22Rv1 (cell line): ENCODE results near the gene VENTX.

ENCODE experiments used
- H3K27ac ChIP-seq: fragments of 450-650 bp; 2 replicates; pipeline ENCODE4 v1.5.1; 2017
- ZFX ChIP-seq: fragments of 450-650 bp; IDR thresholded peaks from 2 replicates; pipeline ENCODE4 v1.6.1; 2017; ENCODE audit warnings: antibody characterized with exemption, borderline replicate concordance
- TF ChIP-seq, protein P1 (sequence below): fragments of 450-650 bp; IDR thresholded peaks from 2 replicates; pipeline ENCODE4 v1.5.1; 2017; ENCODE audit warnings: mild to moderate bottlenecking

Gene VENTX

GRCh38 chr10:133207627-133208026 lies 30.0 kb upstream of the VENTX start:
- no peak overlapping the region for H3K27ac ChIP-seq
- TF ChIP-seq, protein P1, sequence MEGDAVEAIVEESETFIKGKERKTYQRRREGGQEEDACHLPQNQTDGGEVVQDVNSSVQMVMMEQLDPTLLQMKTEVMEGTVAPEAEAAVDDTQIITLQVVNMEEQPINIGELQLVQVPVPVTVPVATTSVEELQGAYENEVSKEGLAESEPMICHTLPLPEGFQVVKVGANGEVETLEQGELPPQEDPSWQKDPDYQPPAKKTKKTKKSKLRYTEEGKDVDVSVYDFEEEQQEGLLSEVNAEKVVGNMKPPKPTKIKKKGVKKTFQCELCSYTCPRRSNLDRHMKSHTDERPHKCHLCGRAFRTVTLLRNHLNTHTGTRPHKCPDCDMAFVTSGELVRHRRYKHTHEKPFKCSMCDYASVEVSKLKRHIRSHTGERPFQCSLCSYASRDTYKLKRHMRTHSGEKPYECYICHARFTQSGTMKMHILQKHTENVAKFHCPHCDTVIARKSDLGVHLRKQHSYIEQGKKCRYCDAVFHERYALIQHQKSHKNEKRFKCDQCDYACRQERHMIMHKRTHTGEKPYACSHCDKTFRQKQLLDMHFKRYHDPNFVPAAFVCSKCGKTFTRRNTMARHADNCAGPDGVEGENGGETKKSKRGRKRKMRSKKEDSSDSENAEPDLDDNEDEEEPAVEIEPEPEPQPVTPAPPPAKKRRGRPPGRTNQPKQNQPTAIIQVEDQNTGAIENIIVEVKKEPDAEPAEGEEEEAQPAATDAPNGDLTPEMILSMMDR: no peak
- no peak for TF ChIP-seq ZFX

DNA sequence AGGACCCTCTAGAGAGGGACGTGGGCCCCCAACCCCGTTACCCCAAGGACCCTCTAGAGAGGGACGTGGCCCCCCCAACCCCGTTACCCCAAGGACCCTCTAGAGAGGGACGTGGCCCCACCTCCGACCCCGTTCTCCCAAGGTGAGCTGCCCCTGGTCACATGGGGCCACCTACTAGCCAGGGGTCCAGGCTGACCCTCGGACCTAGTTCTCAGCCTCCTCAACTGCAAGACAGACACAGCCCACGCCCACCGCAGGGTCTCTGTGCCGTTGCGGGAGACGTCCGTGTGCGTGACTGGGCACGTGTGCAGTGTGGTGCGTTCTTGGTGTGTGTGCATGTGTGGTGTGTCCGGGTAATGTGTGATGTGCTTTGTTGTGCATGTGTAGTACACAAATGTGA lies 29.2 kb upstream of the VENTX start:
- H3K27ac ChIP-seq: no peak overlapping the region
- TF ChIP-seq, protein P1: no peak
- no peak for TF ChIP-seq ZFX

- H3K27ac ChIP-seq: no peak overlapping the region
- TF ChIP-seq ZFX: no peak
- TF ChIP-seq, protein P1: no peak
Observed at GRCh38 chr10:133209117-133209516, 28.5 kb upstream of the VENTX start.

GRCh38 chr10:133209641-133210040 lies 28.0 kb upstream of the VENTX start:
- no peak for TF ChIP-seq ZFX
- TF ChIP-seq, protein P1: no peak
- no peak overlapping the region for H3K27ac ChIP-seq

DNA sequence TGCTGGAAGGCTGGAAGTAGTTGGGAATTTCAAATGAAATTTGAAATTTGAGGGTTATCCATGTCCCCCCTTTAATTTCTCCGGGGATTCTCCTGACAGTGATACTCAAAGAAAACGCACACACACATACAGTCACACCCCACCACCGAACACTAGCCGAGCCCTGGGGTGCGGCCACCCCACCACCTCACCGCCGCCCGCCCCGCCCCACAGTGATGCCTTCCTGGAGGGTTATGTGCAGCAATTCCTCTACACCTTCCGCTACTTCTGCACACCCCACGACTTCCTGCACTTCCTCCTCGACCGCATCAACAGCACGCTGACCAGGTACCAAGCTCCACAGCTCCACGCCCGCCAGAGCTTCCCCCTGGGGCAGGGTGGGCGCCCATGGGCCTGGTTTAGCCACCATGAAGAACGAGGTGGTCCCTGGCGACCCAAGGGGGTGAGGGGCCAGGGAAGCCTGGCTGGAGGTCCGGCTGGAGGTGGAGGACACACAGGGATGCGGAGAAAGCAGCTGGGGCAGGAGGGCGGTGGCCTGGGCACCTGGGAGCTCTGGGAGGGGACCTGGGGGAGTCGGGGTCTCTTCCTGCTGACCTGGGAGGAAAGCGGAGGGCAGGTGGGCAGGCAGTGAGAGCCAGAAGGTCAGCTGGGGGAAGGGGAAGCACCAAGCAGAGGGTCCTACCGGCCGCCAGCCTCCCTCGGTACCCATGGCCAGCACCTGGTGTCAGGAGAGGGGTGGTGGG lies 27.1 kb upstream of the VENTX start:
- H3K27ac ChIP-seq: no peak overlapping the region
- TF ChIP-seq ZFX: no peak
- TF ChIP-seq, protein P1: no peak

- TF ChIP-seq, protein P1: no peak
- TF ChIP-seq ZFX: no peak
- H3K27ac ChIP-seq: no peak overlapping the region
Observed at GRCh38 chr10:133211141-133211830, 26.4 kb upstream of the VENTX start.
